Left renal cortex interstitium (tissue), 4 donors: Measurements from ENCODE around the gene LRCH1. TPM values are rescaled to one million over a fixed set of nuclear protein-coding genes. Genes with fewer than 3 reads are reported as not detected.

Experiments used
- DNase-seq, 4 donors: peaks; one replicate each; pipeline ENCODE4 v3.0.0-alpha.2; 2013; ENCODE audit warnings: low read depth in 4 of 4, low spot score in 2 of 4, missing footprints in 1 of 4
- polyA plus RNA-seq, 4 donors: library from polyadenylated mRNA; unstranded; fragments of 120-200 nt; gene quantifications; one replicate each; pipeline ENCODE4 v1.2.1, GENCODE V29; 2013; ENCODE audit not compliant: insufficient read length in 4 of 4

LRCH1 gene
- polyA plus RNA-seq, 4 donors: 29.8 to 35.1 (median 32.3) TPM

- DNase-seq: no peak
Observed at GRCh38 chr13:46685006-46685730, 132.2 kb downstream of the LRCH1 start.

- DNase-seq: no peak
Observed at GRCh38 chr13:46686171-46686570, 133.2 kb downstream of the LRCH1 start.

GRCh38 chr13:46687810-46688209, 134.8 kb downstream of the LRCH1 start:
- DNase-seq: no peak

- no peak for DNase-seq
Observed at GRCh38 chr13:46688306-46688705, 135.3 kb downstream of the LRCH1 start.

- DNase-seq: no peak
Observed at GRCh38 chr13:46698014-46698413, 145.0 kb downstream of the LRCH1 start.

- no peak for DNase-seq
Observed at GRCh38 chr13:46698910-46699460, 146.0 kb downstream of the LRCH1 start.

- no peak for DNase-seq
Observed at GRCh38 chr13:46712524-46712923, 159.6 kb downstream of the LRCH1 start.

- DNase-seq: no peak
Observed at GRCh38 chr13:46715363-46715762, 162.4 kb downstream of the LRCH1 start.

GRCh38 chr13:46716821-46717220, 163.9 kb downstream of the LRCH1 start:
- peak in 2 of 4 donors; percentile 7 to 19 for DNase-seq

- DNase-seq: no peak
Observed at GRCh38 chr13:46717275-46717674, 164.3 kb downstream of the LRCH1 start.

GRCh38 chr13:46717856-46718255, 164.9 kb downstream of the LRCH1 start:
- no peak for DNase-seq

GRCh38 chr13:46720189-46720588, 167.2 kb downstream of the LRCH1 start:
- no peak for DNase-seq

GRCh38 chr13:46721054-46721453, 168.1 kb downstream of the LRCH1 start:
- DNase-seq: peak in 2 of 4 donors; percentile 18 to 46

- DNase-seq: no peak
Observed at GRCh38 chr13:46726347-46726746, 173.4 kb downstream of the LRCH1 start.

- DNase-seq: no peak
Observed at GRCh38 chr13:46728777-46729176, 175.8 kb downstream of the LRCH1 start.

GRCh38 chr13:46731535-46731934, 178.6 kb downstream of the LRCH1 start:
- DNase-seq: no peak

- DNase-seq: no peak
Observed at GRCh38 chr13:46735425-46735824, 182.5 kb downstream of the LRCH1 start.

- DNase-seq: no peak
Observed at GRCh38 chr13:46736541-46737310, 183.8 kb downstream of the LRCH1 start.

- DNase-seq: no peak
Observed at GRCh38 chr13:46738055-46738454, 185.1 kb downstream of the LRCH1 start.

- no peak for DNase-seq
Observed at GRCh38 chr13:46738766-46739165, 185.8 kb downstream of the LRCH1 start.

- DNase-seq: no peak
Observed at GRCh38 chr13:46739447-46740098, 186.6 kb downstream of the LRCH1 start.
